ENCODE data around the gene SUGT1.
"Not testable (repeated sequence)": the region's sequence is repeated elsewhere in the genome, so short reads cannot be mapped to it uniquely, and the experiment has no call there.

SUGT1 gene

DNA sequence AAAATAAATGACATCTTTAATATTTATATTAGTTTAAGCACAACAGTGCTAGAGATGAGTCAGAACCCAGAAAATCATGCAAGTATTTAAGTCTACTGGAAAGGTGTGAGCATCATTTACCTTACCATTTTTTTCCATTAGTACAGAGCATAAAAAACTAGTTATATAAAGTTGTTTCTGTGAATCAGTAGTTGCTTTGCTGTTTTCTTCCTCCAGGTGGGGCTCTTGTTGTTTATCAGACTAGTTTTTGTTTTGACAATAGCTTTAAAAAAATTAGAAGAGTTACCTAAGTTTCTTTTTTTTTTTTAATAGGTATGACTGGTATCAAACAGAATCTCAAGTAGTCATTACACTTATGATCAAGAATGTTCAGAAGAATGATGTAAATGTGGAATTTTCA, 12.7 kb downstream of the SUGT1 start:
- DNase-seq (ENCODE audit: low spot score): no peak

DNA sequence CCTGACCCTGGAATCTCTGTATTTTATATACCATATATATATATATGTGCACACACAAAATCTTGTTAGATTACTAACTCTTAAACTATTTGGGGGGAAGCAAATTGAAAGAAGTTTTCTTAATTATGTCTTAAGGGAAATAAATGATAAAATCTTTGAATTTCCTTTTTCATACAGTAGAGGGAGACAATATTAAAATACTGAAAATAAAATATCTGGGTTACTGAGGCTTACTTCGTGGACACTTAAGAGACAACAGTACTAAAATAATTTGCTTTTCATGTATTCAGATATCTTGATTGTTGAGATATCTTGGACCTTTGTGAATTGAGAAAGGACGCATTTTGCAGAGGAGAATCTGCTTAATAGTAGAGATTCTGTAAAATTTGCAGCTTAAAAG, 17.0 kb downstream of the SUGT1 start:
- no peak for DNase-seq (ENCODE audit: low spot score)

GRCh38 chr13:52670726-52671125, 18.1 kb downstream of the SUGT1 start:
- no peak for DNase-seq (ENCODE audit: low spot score)

GRCh38 chr13:52673465-52673864, 20.8 kb downstream of the SUGT1 start:
- no peak for DNase-seq (ENCODE audit: low spot score)

DNA sequence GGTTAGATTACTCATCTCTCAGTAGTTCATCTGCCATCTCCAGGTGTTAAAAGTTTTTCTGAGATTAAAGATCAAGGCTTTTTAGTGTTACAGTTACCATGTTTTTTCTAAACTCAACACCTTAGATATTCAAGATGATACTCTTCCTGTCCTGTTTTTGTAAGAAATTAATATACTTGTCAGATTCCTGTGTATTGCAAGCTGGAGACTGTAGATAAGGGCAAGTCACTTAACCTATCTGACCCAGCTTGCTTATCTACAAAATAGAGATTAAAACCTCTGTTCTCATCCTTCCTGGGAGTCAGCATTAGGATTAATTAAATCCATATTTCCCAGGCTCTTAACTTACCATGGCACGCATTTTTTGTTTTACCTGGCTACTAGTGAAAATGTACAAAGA, 25.2 kb downstream of the SUGT1 start:
- DNase-seq (ENCODE audit: low spot score): no peak

- not testable (repeated sequence) for DNase-seq (ENCODE audit: low spot score)
These were observed 33.2 kb downstream of the SUGT1 start for GRCh38 chr13:52685806-52686205.

- no peak for DNase-seq (ENCODE audit: low spot score)
These were observed 33.7 kb downstream of the SUGT1 start for GRCh38 chr13:52686376-52686775.

DNA sequence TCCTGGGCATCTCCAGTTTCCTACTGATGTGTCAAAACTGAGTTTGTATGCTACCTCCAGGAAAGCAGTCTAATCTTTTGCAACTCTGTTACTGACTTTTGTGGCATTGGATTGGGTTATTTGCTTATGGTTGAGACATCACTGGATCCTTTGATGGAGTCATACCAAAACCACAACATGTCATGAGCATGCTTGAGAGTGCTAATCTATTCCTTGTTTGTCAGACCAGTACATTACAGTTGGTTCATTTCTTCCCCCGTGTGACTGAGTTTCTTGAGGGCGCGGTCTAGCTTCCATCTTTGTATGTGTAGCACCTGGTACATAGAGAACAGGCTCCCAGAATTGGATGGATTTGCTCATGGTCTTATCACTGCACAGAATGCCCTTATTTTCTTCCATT, 43.2 kb downstream of the SUGT1 start:
- no peak for DNase-seq (ENCODE audit: low spot score)

- DNase-seq (ENCODE audit: low spot score): no peak
These were observed 43.9 kb downstream of the SUGT1 start for GRCh38 chr13:52696566-52696965.

GRCh38 chr13:52701728-52702465, 49.3 kb downstream of the SUGT1 start:
- no peak for DNase-seq (ENCODE audit: low spot score)

- no peak for DNase-seq (ENCODE audit: low spot score)
These were observed 50.8 kb downstream of the SUGT1 start for GRCh38 chr13:52703482-52703881.

- DNase-seq (ENCODE audit: low spot score): no peak
These were observed 53.4 kb downstream of the SUGT1 start for GRCh38 chr13:52706081-52706480.

DNA sequence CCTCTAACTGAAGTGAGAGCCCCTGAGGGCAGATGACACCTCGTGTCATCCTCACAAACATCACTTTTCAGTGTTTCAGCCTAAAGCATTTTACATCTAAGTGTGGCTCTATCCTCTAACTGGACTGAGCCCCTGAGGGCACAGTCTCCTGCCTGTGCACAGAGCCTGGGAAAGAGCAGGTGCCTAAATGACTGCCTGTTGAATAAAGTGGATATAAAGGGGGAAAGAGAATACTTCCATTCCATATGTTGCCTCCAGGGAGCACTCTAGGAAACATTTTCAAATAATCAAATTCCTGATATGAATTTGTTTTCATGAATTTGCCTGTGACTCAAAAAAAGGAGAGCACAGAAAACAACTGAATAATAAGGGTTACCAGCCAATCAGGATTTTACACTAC, 54.7 kb downstream of the SUGT1 start:
- DNase-seq (ENCODE audit: low spot score): no peak

DNA sequence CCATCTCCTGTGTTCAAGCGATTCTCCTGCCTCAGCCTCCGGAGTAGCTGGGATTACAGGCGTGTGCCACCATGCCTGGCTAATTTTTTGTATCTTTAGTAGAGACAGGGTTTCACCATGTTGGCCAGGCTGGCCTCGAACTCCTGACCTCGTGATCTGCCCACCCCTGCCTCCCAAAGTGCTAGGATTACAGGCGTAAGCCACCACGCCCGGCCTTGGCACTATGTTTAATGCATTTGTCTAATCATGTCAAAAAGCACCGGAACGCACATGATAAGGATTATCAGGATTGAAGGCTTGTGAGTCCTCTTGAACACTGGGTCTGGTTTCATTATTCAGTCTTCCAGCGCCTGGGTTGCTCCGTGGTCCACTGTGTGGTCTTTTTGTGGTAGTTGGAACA, 55.6 kb downstream of the SUGT1 start:
- not testable (repeated sequence) for DNase-seq (ENCODE audit: low spot score)

DNA sequence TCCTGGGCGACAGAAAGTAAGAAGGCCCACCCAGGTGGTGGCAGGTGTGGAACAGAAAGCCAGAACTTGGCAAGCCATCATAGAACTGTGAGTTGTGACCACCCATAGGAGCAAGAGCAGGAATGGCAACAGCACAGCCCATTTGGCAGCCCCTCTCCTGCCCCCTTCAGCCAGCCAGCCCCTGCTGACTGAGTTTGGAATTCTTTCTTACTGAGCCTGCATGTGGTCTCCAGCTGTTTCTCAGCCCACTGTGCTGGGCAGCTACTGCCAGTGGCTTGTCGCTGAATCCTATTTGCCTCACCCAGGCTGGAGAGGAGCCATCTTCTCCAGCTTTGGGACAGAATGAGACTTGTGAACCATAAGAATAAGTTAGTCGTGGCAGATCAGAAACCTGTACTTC, 58.6 kb downstream of the SUGT1 start:
- no peak for DNase-seq (ENCODE audit: low spot score)

DNA sequence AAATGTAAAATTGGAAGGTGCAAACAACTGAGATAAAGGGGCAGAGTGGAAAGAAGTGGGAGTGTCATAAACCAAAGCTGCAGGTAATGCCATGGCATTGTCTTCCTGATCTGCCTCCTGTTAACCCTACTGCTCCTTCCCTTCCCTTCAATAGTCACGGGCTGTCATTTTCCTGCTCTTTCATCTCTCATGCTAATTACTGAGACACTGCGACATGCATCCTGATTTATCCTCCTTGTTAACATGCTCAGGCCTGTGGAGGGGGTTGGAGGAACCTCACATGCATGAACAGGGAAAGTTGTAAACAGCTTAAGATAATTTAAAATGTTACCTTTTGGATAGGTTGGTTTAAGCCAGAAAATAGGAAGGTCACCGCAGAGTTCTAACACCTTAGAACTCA, 59.7 kb downstream of the SUGT1 start:
- DNase-seq (ENCODE audit: low spot score): no peak

GRCh38 chr13:52713894-52714293, 61.3 kb downstream of the SUGT1 start:
- no peak for DNase-seq (ENCODE audit: low spot score)

DNA sequence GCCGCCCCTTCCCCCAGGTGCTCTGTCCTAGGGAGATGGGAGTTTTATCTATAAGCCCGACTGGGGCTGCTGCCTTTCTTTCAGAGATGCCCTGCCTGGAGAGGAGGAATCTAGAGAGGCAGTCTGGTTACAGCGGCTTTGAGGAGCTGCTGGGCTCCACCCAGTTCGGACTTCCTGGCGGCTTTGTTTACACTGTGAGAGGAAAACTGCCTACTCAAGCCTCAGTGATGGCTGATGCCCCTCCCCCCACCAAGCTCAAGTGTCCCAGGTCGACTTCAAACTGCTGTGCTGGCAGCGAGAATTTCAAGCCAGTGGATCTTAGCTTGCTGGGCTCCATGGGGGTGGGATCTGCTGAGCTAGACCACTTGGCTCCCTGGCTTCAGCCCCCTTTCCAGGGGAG, 68.3 kb downstream of the SUGT1 start:
- DNase-seq (ENCODE audit: low spot score): peak; percentile 13

- DNase-seq (ENCODE audit: low spot score): not testable (repeated sequence)
These were observed 68.7 kb downstream of the SUGT1 start for GRCh38 chr13:52721356-52721755.

DNA sequence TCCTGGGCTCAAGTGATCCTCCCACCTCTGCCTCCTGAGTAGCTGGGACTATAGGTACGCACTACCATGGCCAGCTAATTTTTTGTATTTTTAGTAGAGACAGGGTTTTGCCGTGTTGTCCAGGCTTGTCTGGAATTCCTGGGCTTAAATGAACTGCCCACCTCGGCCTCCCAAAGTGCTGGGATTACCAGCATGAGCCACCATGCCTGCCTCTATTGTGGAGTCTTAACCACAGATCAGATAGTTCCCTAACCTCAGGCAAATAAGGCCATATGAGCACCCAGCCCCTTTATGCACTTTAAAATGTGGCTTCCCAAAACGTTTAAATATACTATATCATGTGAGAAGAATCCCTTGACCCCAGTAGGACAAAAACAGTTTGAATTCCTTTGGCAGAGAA, 70.5 kb downstream of the SUGT1 start:
- DNase-seq (ENCODE audit: low spot score): no peak

DNA sequence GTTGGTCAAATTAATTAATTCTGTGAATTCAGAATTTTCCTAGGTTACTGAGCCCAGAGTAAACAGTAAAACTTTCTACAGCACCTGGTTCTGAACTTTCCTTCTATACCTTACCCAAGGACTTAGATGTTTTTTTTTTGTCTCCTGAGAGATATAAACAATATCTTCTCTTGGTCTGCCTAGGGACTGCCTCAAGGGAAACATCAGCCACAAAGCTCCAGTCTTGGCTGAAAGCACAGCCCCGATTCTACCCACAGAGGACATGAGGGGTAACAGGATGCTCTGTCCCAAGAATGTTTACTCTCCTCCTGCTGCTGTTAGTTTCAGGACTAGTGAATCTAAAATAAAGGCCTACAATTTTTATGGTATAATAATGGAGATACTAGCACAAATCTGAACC, 72.7 kb downstream of the SUGT1 start:
- DNase-seq (ENCODE audit: low spot score): no peak

DNA sequence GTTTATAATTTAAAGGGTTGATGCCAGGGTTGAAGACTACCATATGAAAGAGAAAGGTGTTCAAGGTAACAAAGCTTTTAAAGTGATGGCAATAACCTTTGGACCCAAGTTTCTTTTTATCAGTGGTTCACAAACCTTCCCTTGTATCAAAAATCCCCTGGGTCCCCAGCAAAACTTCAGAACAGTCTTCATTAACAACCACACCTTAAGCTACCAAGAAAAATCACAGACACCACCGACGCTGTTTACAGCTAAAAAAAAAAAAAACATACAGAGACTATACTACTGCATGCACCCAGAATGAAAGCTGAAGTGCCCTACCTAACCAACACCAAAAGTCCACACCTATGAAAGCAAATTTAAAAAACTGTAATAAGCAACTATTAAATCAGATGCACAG, 73.6 kb downstream of the SUGT1 start:
- no peak for DNase-seq (ENCODE audit: low spot score)

GRCh38 chr13:52734075-52734623, 81.5 kb downstream of the SUGT1 start:
- DNase-seq (ENCODE audit: low spot score): no peak

DNA sequence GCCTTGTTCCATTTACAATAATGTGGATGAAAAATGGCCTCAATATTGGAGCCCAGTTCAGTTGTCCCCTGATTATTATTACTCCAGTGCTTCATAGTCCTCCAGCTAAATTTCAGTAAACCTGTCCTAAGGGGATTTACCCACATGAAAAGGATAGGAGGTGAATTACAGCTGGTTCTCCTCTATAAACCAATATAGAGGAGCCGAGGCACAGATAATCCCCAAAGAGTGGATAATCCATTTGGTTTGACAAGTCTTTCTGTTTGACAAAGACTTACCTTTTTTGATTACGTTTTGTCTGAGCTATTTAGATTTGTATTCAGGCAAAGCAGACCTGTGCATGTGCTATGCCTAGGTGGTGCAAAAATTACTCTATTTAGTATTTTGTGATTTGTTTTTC, 84.3 kb downstream of the SUGT1 start:
- no peak for DNase-seq (ENCODE audit: low spot score)
